GM21390 (cell line): ENCODE data around the gene GPC6.

ENCODE experiments used
- ATAC-seq: cut with Tn5 transposase; IDR thresholded peaks from one replicate; pipeline ENCODE4 v1.9.1; 2021; ENCODE audit not compliant: unreplicated experiment

GPC6 gene

DNA sequence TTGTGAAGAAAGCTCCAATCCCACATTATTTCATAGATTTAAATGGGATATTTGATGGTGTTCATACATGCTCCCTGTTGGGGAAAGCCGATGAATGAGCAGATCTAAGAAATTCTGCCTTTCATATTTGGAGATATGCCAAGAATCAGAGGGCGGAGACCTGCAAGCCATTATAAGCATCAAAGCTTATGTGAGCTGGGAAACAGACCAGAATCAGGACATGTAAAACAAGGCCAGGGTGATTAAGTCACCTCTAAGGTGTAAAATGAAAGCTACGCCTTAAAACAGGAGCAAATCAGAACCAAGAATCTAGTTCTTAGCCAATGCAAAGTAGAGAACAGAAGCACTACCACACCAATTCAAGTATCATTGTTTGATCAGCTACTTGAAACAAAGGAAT is 860.5 kb downstream of the GPC6 start:
- ATAC-seq, result no peak

DNA sequence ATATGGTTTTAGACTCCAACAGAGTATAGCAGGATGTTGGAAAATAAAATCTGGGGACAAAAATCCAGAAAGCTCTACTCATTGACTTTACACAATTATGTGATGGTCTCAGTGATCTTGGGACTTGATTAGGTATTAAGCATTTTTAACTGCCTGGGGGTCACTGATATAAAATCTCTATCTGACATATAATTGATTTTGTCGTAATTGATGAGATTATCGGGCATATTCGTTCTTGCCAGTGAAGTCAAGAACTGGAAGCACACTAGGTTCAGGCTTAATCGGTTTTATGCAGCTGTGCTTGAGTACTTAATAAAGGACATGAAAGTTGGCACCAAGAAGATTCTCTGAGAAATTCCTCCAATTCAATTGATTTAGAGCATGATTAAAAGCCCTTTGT is 862.1 kb downstream of the GPC6 start:
- ATAC-seq, result no peak

DNA sequence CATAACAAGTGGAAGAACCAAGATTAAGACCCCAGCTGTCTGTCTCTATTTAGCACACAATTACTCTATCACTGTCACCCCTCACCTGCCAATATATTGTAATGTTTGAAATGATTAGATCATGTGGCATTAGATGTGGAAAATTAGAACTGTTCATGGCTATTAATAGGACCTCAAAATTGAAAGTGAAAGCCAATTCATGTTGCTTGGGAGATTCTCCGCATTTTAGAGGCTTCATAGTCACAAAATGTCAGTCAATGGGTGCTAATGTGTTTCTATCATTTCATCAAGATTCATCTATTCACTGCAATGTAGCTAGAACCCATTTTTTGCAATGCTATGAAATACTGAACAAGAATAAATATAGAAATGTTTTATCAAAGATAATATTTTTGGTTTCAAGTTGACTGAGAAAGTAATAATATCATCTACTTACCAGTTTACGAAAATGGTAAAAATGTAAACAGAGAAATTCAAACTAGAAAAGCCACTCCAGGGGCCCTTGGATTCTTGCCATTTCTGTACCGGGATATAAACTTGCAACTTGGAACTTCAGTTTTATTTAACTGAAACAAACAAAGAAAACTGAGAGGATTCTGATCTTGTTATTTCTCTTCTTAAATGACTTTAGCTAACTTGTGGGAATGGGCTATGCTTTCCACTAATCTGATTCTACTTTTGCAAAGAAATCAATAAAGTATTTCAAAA is 864.3 kb downstream of the GPC6 start:
- ATAC-seq, result no peak

DNA sequence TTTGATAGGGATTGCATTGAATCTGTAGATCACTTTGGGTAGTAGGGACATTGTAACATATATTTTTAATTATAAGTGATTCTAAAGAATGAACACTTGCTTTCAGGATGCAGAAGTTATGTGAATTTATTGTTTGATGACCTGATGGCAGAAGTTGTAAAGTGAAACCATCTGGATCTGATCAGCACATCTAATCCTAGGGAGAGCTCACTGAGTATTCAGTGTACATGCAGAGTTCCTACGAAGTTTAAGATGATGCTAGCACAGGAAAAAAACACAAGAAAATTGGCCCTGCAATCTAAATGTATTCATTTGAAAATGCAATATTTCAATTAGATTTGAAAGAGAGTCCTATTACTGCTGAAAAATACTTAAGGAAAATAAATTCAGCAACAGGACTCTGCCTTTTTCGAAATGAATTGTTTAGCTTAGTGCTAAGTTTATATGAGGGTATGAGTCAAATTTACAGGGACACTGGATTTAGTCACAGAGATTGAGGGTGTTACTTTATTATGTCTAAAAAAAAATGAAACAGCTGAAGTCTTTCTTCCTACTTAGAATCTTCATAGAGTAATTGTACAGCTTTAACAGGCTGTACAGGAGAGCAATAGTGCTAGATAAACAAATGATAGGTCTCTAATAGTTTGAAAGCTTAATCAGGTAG is 867.2 kb downstream of the GPC6 start:
- no peak for ATAC-seq

DNA sequence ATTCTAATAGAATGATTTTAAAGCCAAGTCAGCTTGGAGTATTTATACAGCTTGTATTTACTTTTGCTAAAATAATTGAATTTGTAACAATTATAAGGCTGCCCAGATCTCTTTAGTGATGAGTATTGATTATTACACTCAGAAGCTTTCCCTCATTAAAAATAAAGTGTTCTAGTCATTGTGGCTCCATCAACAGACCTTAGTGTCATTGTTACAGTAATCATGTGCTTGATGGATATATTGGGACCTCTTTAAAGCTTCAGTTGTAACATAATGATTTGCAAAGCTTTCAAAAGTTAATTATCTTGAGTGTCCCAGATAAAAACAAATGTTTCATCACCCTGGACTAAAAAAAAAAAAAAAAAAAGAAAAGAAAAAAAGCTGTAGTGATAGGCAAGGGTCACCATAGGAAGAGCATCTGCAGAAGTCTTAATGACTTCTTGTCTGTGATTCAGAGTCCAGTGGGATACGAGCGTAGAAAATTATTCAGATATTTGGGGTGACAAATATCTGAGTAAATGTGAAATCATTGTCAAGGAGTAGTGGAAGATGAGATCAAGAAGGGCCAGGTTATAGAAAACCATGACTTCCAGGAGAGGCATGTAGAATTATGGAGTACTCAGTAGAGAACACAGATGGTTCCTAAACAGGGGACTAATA is 883.2 kb downstream of the GPC6 start:
- ATAC-seq, result no peak

DNA sequence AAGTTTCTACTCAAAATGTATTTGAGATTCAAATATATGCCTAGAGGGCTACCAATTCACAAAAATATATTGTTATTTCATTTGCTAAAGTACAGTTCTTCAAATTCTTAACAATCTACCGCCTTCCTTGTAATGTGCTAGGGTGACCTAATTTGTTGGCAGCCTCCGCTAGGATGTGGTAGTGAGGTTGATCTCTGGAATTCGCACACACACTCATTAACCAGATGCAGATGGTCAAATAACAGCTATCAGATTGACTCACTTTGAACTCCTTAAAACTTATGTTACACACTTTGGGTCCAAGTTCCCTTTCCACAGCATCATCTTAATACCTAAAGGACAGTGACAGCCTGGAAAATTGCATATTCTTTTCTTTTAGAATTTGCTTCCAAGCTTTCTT is 885.6 kb downstream of the GPC6 start:
- no peak for ATAC-seq

DNA sequence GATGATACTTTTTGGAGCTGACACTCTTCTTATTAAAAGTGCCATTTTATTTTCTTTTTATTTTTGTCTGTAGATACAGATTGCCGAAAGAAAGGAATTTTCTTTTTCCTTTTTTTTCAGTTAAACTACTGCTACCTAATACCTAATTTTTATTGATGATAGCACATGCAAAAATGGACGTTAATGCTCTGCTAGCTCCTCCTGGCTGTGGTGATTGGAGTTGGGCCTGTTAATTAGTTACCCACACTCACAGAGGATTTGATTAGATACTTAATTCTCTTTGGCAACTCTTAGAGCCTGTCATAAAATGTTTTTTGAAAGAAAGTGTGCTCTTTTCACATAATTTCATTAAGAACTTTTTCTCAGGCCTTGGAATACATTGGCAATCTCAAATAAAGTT is 886.1 kb downstream of the GPC6 start:
- no peak for ATAC-seq

DNA sequence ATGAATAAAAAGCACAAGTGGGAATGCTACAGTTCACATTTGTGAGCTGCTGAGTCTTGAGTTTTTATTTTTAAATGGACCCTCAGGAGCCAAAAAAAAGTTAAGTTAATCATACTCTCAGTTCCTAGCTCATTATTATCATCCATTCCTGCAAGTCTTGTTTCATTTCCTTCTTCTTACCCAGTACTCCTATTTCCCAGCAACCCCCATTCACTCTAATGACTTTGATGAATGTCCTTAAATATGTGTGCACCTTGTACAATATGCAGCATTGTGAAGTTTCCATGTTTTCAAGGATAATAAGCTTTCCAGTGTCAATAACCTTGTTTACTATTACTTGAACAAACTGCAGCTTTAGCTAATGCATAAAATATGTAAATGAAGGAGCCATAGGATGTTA is 886.6 kb downstream of the GPC6 start:
- no peak for ATAC-seq

DNA sequence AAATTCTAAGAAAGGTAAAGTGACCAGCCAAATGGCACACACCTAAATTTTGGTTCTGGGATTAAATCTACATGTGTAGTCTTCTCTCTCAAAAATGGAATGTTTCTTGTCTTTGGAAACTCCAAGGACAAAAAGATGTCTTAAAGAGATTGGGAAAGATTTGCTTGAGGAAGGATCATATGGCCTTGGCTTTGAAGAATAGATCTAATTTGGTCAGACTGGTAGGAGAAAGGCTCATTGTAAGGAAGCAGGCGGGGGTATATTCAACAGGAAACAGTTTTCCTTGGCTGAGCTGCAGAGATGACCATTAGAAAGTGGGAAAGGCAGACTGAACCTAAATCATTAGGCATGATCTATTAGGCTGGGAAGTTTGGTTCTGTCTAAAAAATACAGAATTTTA is 887.6 kb downstream of the GPC6 start:
- ATAC-seq, result no peak

DNA sequence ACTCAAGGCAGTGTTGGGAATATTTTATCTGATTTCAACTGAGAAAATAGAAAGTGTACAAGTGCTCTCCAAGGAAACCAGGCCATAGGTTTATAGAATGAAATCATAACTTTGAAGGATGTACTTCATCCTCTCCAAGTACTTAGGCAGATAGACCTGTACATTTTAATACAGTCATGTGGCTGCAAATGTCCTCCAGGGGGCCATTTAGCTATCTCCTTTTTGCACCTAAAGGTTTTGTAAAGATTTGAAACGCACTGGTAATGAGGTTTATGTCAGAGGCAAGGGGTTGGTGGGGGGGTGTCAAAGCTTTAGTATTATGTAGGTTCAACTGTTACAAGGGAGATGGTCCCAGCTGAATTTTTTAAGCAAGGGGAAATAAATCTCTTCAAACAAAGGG is 888.4 kb downstream of the GPC6 start:
- no peak for ATAC-seq

DNA sequence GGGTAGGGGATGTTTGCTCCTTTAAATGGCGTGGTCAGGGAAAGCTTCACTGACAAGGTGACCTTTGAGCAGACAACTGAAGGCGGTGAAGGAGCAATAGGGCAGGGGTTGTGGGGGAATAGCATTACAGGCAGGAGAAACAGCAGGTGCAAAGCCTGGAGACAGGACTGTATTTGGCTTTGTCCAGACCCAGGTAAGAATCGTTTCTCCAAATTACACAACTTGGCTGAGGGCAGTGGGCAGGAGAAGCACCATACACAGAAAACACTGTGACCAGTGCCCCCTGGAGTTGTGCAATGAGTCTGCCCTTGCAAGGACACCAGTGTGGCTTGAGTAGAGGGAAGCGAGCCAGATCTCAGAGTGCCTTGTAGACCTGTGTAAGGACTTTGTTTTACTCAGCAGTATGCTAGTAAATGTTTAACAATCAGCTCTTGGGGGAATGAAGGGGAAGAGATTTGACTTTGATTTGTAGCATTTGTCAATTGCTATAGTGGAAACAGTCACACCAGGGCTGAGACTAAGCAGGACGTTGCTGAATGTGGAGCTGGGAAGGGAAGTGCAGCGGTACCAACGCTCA is 892.8 kb downstream of the GPC6 start:
- no peak for ATAC-seq

DNA sequence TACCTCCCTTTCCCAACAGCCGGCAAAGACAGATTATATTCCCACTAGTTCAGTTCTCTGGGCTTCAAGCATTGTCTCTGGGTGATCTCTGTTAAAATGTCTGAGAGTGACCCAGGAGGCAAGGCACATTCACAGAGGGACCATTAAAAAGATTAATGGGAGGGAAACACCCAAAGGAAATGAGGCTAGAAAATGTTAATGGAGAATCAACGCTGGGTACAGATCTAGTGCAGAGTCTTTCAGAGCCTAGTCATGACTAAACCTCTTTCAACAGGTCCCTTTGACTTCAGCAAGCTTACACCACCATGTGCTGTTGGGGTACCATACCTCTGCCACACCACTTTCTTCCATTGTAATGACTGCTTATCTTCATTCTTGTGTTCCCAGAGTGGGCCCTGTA is 894.3 kb downstream of the GPC6 start:
- no peak for ATAC-seq

DNA sequence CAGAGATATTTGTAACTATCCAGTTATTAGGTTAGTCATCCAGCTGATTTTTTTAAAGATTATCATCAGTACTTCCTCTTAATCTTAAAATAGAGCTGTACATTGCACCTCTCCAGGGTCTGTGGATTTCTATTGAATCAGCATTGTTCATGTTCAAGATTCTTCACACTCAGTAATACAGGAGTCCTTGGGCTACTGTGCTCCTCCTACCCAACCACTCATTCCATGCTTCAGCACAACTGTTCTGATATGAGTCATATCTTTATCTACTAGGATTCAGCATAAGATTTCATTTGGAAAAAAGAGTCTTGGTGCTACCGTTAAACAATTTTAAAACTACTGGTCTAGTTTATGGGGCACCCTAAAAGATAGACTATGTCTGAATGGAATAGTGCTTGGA is 895.1 kb downstream of the GPC6 start:
- no peak for ATAC-seq

DNA sequence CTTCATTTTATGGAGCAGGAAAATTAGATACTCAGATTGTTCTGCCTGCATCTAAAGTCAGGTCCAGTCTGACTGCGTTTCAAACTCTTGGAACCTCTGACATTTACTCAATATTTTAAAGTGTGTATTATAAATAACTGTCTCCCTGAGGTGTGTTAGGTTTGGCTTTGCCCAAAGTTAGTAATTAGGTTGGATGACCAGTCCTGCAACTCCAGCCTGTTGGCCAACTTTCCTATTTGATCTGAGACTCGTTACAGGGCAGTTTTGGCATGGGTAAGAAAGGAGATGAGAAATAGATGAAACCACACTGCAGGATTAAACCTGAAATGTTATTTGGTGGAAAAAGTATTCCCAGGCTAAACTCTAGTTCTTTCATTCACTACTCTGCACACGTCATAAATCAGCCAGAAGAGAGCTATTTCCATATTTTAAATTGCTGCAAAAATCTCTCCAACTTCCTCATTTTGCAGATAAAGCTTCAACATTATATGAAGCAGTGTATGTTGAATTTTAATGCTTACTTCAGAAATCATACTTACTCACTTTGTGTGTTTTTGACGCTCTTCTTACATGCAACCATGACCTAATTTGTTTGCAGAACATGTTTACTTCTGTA is 895.8 kb downstream of the GPC6 start:
- no peak for ATAC-seq

DNA sequence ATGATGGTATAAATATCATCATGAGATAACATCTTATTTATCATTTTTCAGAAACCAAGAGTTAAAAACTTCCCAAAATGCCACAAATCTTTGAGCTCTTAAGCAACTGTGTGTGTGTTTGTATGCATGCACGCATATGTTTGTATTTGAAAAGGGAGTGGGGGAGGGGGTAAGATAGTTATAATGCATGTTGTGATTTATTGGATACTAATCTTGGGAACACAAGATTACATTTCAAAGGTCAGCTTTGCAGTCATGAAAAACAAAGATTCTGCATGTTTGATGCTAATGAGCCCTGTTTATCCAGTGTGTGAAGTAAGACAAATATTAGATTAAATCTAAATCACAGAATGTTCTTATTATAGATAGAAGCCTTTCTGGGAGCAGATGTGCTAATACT is 897.0 kb downstream of the GPC6 start:
- ATAC-seq, result no peak

DNA sequence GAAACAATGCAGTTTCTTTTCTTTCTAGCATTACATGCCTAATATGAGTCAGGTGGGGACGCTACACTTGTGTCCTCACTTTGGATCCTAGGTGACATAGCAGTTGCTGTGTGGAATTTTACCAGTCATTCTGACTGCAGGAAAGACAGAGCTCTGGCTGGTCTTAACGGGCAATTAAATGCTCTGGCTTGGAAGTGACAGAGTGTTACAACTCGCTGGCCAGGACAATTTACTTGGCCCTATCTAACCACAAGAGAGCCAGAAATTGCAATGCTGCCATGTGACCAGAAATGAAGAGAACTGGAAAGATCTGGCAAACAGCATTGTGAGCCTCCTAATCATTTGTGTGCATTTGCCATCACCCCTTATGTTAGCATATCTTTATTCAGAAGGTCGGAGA is 901.8 kb downstream of the GPC6 start:
- ATAC-seq, result no peak

DNA sequence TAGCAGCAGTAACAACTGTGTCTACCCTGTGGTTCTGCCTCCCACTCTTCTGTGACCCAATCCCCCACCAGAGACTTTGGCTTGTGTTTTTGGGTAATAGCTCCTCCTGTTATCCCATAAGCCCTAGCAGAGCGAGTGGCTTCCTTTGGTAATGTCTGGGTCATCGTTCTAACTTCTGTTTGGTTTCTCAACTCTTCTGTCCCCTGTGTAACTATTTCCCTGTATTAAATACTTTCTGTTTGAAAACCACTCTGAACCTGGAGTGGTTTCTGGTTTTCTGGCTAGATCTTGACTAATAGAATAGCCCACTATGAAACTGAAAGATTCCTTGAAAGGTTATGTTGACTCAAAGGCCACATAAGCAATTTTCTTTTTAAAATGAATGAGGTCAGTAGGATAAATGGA is 902.9 kb downstream of the GPC6 start:
- no peak for ATAC-seq

DNA sequence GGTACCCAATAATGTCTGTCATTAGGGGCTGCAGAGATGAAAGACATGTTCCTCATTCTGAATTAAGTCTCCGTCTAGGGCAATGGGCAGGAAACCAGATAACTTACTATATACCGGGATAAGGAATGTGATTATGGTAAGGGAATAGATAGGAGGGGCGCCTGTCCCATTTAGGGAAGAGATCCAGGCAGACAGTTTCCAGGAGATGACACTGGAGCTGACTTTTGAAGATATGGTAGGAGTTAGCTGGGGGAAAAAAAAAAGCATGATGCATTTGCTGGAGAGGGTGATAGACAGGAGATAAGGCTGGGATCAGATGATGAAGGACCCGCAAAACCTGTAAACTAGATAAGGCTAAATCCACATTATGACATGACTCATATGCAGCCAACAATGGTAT is 912.2 kb downstream of the GPC6 start:
- ATAC-seq, result no peak

DNA sequence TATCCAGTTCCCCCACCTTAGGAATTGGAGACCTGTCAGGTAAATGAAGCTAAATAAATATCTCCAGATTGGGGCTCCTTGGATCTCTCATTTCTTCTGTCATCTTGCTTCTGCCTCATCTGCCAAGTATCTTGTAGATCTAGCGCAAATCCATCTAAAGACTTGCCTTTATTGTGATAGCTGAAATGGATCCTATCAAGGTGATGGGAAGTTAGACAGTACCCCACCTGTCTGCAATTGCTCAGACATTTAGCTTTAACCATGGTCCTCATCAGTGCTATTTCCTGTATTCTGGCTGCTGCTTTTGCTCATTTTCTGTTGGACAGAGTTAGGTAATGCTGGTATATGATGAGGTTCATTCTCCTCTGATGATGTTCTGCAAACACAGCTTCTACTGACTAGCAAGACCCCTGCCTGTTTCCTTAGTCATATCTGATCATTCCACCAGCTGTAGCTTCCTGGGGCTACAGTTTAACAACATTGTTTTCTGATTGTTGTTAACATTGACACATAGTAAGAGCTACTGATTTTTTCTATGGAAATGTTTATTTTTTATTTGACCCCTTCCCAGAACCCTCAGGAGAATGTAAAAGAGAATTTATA is 912.9 kb downstream of the GPC6 start:
- no peak for ATAC-seq

DNA sequence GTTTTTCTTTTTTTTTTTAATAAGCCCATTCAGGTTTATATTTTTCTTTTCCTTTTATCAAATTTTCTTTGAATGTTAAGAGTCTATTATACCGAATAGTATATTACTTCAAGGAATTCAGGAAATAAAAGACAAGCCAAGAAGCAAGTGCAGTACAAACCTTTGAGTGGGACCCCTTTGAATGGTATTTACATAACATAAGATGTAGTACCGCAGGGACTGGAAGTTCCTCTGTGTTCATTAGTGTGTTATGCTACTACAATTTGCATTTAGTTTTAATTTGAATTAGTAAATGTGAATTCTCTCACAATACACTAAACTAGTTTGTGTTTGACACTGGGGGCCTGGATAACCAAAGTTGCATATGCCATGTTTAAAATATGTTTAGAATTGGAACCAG is 913.4 kb downstream of the GPC6 start:
- ATAC-seq, result no peak

DNA sequence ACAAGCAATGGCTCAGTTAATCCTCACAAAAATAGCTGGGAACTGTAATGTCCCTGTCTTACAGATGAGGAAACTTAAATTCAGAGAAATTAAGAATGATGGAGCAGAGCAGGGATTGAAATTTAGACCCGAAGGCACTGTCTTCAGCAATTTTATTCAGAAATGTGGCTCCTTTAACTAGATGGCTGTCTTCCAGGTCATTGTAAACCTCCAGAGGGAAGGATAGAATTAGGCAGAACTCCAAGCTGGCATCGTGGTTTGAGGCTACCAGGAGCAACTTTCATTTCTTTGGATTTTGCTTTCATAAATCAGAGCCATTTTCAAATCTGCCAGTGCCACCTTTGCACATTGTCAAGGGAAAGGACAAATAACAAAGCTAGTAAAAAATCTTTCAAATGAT is 913.9 kb downstream of the GPC6 start:
- ATAC-seq, result no peak
